ENCODE measurements around the gene APOB. TPM values are rescaled to one million over a fixed set of nuclear protein-coding genes. Genes with fewer than 3 reads are reported as not detected.

The APOB gene
- total and polyA plus RNA-seq, 2 of the 13 experiments (the other 11 are each of a cell fraction or from before 2014, with no cell fraction given), result 1,569 to 2,515 TPM

GRCh38 chr2:21005700-21006422 is 38.0 kb downstream of the APOB start (continued):
- no peak for TF ChIP-seq ZNF710 (CRISPR knock-in tag; IDR thresholded peaks at IDR 0.05; ENCODE audit: borderline replicate concordance)
- TF ChIP-seq SUZ12 (IDR thresholded peaks at IDR 0.05; ENCODE audit: low read depth, low read length), result no peak
- TF ChIP-seq ZNF720 (CRISPR knock-in tag; IDR thresholded peaks at IDR 0.05), result no peak
- no peak for TF ChIP-seq PCBP1 (IDR thresholded peaks at IDR 0.05; ENCODE audit: borderline replicate concordance, low read depth, low read length)
- no peak for TF ChIP-seq GABPB1 (CRISPR knock-in tag; IDR thresholded peaks at IDR 0.05)
- no peak for TF ChIP-seq ZNF142 (CRISPR knock-in tag; IDR thresholded peaks at IDR 0.05)
- no peak; the same call in 1 of the 2 replicates for TF ChIP-seq DMTF1 (CRISPR knock-in tag; IDR thresholded peaks at IDR 0.05)
- TF ChIP-seq ADNP (CRISPR knock-in tag; IDR thresholded peaks at IDR 0.05), result no peak
- TF ChIP-seq PAXIP1 (CRISPR knock-in tag; conservative IDR thresholded peaks at IDR 0.05), result no peak
- no peak for TF ChIP-seq JUNB (CRISPR knock-in tag; IDR thresholded peaks at IDR 0.05; ENCODE audit: borderline replicate concordance)
- no peak for TF ChIP-seq ZNF704 (CRISPR knock-in tag; IDR thresholded peaks at IDR 0.05; ENCODE audit: borderline replicate concordance)
- TF ChIP-seq ZNF615 (CRISPR knock-in tag; IDR thresholded peaks at IDR 0.05; ENCODE audit: borderline replicate concordance), result no peak
- TF ChIP-seq SMC3 (IDR thresholded peaks at IDR 0.05; ENCODE audit: low read length), result no peak

All from HepG2 (cell line).